GM21515 (cell line): ENCODE results near the gene CCM2.

Source experiments
- ATAC-seq: cut with Tn5 transposase; IDR thresholded peaks from one replicate; pipeline ENCODE4 v1.9.1; 2021; ENCODE audit not compliant: unreplicated experiment

Gene CCM2

DNA sequence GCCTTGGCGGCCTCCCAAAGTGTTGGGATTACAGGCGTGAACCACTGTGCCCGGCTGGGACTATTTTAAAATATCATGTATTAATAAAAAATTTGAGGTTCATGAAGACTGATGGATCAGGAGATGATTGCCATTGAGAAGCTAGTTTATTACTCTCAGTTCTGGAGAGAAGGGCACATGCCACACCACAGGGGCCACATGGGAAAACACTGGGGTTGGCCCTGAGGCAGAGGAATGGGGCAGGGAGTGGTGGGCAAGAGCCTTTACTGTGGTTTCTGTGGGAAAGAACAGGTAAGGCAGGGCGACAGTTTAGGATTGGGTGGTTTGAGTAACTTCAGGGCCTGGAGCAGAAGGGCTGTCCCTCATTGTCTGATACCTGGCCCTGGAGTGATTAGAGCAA is 118.3 kb downstream of the CCM2 start:
- no peak for ATAC-seq

DNA sequence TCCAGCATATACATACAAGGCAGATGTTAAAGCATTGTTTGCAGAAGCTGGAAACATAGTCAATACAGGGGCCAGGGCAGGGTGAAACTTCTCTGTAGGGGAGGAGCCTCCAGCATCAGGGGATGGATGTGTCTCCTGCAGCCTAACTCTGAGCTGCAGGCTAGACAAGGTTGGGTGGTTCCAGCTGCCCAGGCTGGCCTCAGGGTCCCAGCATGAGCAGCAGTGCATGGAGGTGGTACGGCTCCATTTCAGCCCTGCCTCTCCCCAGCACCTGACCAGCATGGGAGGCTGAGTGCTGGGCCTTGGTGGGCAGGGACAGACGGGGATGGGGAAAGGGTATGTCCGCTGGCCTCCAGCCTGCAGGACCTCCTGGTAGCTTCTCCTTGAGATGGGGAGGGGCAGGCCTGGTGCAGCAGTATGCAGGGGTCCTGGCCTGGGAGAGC is 118.9 kb downstream of the CCM2 start:
- no peak for ATAC-seq

DNA sequence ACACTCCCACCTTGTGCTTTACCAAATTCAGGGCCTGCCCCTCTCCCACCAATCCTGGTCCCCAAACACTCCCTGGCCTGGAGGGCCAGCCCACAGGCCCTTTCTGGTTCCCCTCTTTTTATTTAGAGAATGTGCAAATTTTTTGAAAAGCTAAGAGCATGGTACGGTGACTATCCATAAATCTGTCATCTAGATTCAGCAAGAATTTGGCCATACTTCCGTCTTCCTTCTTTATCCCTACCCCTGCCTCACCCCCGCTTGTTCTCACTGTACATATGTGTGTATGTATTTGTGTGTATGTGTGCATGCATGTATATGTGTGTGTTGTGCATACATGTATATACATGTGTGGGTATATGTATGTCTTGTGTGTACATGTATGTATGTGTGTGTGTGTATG is 119.5 kb downstream of the CCM2 start:
- no peak for ATAC-seq

DNA sequence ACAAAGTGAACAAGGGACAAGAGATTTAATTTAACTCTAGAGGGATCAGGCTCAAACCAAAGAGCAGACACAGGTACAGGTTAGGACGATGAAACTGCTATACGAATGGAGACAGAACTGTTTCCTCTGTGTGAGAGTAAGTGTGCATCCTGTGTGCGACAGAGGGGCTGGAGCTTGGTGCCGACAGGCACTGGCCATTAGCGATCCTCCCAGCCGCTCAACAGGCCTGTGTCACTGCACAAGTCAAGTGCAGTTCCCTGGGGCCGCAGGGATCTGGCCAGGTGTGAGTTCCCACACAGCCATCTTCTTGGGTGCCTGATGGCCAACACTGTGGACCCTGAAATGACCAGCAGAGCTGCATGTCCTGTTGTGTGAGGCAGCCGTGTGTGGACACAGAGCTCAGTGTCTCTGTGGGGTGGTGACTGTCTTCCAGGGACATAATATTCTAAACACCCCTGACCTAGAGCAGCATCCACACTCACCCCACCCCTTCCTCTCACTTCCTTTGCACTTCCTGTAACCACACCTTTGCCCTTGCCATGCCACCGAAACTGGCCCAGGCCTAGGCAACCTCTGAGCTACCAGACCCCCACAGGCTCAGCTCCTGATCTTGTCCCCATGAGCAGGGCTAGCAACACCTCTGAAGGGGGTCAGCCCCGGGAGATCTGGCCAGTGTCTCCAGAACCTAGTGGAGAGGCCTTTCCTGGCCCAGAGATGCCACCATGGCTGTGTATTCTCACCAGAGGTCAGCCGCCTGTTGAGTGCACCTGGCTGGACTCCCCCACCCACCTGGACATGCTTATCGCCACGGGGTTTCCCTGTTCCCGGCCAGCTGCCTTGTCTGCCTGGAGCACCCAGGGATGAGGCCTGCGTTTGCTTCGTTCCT is 123.2 kb downstream of the CCM2 start:
- no peak for ATAC-seq

DNA sequence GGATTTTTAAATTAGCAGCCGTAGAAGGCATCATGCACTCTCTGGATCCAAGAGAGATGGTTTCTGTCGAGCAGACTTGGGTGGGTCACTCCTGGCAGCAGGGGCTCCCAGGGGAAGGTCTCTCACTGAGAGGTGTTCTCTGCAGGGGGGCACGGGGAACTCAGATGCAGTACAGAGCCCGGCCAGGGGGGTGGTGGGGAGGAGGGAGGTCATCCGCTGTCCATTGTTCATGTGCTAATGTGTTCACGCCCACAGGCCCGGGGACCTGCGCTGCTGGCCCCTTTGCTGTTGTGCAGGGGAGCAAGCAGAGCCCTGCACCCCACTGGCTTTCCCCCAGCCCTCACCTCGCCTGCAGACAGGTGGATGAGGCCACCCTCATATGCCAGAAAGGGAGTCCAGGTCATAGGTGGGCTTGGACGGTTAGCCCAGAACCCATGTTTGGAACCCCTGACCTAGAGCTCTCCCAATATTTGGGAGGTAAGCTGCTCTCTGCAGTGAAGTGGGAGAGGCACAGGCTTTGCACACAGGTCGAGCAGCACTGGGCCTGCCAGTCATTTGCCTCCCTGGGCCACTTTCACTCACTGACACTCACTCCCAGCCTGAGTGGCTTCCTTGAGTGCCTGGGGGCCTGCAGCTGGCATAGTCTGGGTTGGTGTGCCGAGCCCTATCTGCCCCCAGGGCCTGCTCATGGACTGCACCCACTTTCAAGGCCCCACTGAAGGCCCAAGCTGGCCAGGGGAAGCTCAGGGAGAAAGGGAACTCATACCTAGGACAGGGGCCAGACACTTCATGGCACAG is 124.1 kb downstream of the CCM2 start:
- ATAC-seq, result no peak

DNA sequence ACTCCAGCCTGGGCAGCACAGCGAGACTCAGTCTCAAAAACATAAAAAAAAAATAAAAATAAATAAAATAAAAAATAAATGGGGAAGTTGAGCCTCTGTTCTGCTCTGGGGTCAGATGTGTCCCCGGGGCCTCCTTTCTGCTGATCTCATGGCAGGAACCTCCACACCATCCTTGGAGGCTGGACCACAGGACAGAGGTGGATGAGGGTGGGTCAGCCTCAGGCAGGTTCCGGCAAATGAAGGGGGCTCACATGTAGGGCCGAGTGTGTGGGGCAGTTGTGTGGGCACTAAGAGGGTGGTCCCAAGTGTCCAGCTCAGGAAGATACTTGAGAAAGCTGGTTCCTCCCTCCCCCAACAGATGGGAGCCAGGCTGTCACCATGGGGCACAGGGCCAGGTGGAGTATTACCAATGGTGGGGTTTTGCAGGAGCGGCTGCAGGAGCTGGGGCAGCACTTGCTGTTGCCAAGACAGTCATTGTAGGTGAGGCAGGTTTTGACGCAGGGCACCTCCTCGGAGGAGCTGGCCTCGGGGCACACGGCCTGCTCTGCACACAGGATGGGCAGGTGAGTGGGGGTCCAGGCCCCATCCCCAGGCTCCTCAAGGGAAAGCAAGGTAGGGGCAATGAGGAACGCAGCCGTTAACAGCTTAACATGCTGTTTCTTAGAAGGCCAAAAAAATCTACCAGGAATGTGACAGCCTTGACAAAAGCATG is 125.3 kb downstream of the CCM2 start:
- ATAC-seq, result no peak
